Heart right ventricle (tissue), 16 donors: Measurements from ENCODE around the gene HRAS. TPM values are rescaled to one million over a fixed set of nuclear protein-coding genes. Genes with fewer than 3 reads are reported as not detected.
A peak's percentile ranks its signal among the peaks of the same experiment; 100 is the strongest.

Experiments used
- ATAC-seq, 8 donors: fragments of 200-7000 bp; cut with Tn5 transposase; one replicate each; pipeline ENCODE4 v1.9.1; 2020; ENCODE audit warnings: mild to moderate bottlenecking in 8 of 8, moderate library complexity in 8 of 8, moderate number of reproducible peaks in 1 of 8
- DNase-seq, 2 donors: peaks; one replicate each; pipeline ENCODE4 v3.0.0-alpha.2; 2020
- H3K27ac ChIP-seq, 10 donors: fragments of 200-600 bp; sonication (generic) in 2 of 10; one replicate each; pipeline versions ENCODE4 v1.5.0 to v1.8.0; 2020 to 2022; ENCODE audit warnings: mild to moderate bottlenecking in 3 of 10
- H3K27me3 ChIP-seq, 7 donors: fragments of 200-600 bp; one replicate each; pipeline ENCODE4 v1.8.0; 2021 to 2022; ENCODE audit warnings: mild to moderate bottlenecking in 2 of 7
- H3K36me3 ChIP-seq, 9 donors: fragments of 200-600 bp; sonication (generic) in 1 of 9; one replicate each; pipeline versions ENCODE4 v1.5.0 to v1.8.0; 2020 to 2022; ENCODE audit warnings: mild to moderate bottlenecking in 2 of 9
- H3K4me1 ChIP-seq, 9 donors: fragments of 200-600 bp; sonication (generic) in 1 of 9; one replicate each; pipeline versions ENCODE4 v1.5.0 to v1.8.0; 2020 to 2022; ENCODE audit warnings: mild to moderate bottlenecking in 4 of 9
- H3K4me3 ChIP-seq, 10 donors: fragments of 200-600 bp; sonication (generic) in 2 of 10; one replicate each; pipeline versions ENCODE4 v1.5.0 to v1.8.0; 2020 to 2022; ENCODE audit warnings: mild to moderate bottlenecking in 7 of 10, moderate library complexity in 2 of 10
- H3K9me3 ChIP-seq, 11 donors: fragments of 200-600 bp in 10 of 11; sonication (generic) in 2 of 11; one replicate each; pipeline versions ENCODE4 v1.5.0 to v1.8.0; 2013 to 2022; ENCODE audit warnings: mild to moderate bottlenecking in 2 of 11, control low read depth in 1 of 11, moderate library complexity in 1 of 11
- WGBS, 2 donors: extraction: QIAGEN DNeasy Blood & Tissue Kit; methylation state at CpG; one replicate each; pipeline ENCODE4 v1.1.7; 2013; ENCODE audit warnings: inconsistent platforms in 1 of 2; 5-methylcytosine and 5-hydroxymethylcytosine counted together
- intact Hi-C, 10 donors: fragments of 100-400 bp; cut with DNase I; formaldehyde crosslinking; loops; one replicate each; pipeline versions ENCODE4 v1.11.1 to v1.14.2; 2022
- polyA plus RNA-seq, 2 donors: library from polyadenylated mRNA; stranded (reverse); fragments of 200-250 nt; gene quantifications; one replicate each; pipeline ENCODE4 v1.2.3, GENCODE V29; 2013
- total RNA-seq, 10 donors: library from RNA; stranded (reverse); fragmentation: NEBNext Ultra II Directional in 3 of 10; extraction: Animal tissue kit (Norgen Biotek cat#: 25700) in 3 of 10; gene quantifications; one replicate each; pipeline versions ENCODE4 v1.2.1 to v1.2.4, GENCODE V29; 2021 to 2023
- TF ChIP-seq, protein P1 (sequence below), 9 donors: fragments of 200-600 bp; sonication (generic) in 2 of 9; IDR thresholded peaks; one replicate each; pipeline versions ENCODE4 v1.5.0 to v1.8.0; 2021 to 2022; ENCODE audit warnings: antibody characterized with exemption in 9 of 9, mild to moderate bottlenecking in 5 of 9, moderate library complexity in 1 of 9
- donor health status: Arrhythmogenic right ventricular cardiomyopathy.
- donor health status: ischemic (EF 13 %, LVEDD 7.1; RV severe dilation, severe dysfunction).
- donor health status: healthy with polysubstance abuse.
- donor health status: DM: no; HTN: yes; CAD: no.
- donor health status: DM: no; HTN: no; CAD: no.
- donor health status: ischemic (EF 25% LVEDD 6.9; RV normal size, moderate dysfunction).
- donor health status: ischemic (EF 25% LVEDD 5.7; RV mildly dilated, moderate dysfunction).
- donor health status: healthy.
- donor health status: DM: yes; HTN: yes; CAD: no.
- donor health status: Ischemic cardiomyopathy.
- donor health status: ischemic (EF 35%, LVEDD 5.7; RV mildly dilated, moderate dysfunction).
- donor health status: nonischemic (EF 11% LVEDD 7.7; RV severe dilation, severe dysfunction).
- donor health status: DM: yes; HTN: yes; CAD: no.
- donor health status: PGD.
- donor health status: ischemic (EF 29% LVEDD 5.4; RV normal size, mild dysfunction).
- donor health status: nonischemic (EF 23%, LVEDD 6.1; RV moderate dilation, normal function).

The HRAS gene
- total and polyA plus RNA-seq, 12 donors, result 44.7 to 132 (median 56.4) TPM

DNA sequence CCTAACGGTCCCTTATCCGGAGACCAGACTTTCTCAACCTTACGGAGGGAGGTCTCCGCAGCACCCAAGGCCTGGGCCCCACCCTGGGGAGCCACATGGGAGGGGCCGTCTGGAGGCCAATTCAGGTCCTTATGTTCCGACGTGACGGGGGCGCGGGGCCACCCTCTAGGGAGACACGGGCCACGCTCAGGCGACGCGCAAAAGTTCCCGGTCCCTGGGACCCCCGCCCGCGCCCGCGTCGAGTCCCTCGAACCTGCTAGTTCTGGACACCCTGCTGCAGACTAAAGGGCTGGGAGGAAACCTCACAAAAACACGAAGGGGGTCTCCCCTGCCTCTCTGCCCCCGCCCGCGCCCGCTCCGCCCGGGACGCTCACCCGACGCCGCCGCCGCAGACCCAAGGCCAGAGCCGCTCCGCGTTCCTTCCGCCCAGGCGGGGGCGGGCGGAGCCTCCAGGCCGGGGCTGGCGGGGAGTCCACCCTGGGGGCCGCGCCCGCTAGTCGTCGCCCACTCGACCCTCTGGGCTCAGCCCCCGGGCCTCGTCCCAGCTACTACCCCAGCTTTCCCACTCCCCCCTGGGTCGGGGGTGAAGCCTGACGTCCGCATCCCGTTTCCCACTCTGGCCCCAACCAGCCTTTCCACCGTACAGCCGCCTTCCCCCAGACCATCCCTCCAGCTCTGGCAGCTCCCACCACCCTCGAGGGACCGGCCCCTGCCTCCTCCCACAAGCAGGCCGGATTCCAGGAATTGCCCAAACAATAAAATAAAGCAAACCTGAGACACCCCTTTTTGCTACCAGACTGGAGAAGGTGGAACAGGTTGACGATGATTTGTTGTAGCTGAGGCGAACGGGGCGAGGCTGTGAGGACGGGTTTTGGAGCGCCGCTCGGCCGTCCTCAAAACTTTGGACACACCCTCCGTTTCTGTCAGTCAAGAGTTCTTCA, 31.1 kb downstream of the HRAS start:
- Histone ChIP-seq H3K9me3 (no peaks in the 10 kb centered on the region), H3K4me3 (peak overlapping the region; percentile 29 to 96 (median 74)), H3K27me3 (no peaks in the 10 kb centered on the region), H3K27ac (peak overlapping the region; percentile 44 to 100 (median 92)), H3K4me1 (peaks cover 24 to 79% (median 62%) of the 10 kb centered on the region in 9 donors), H3K36me3 (peaks cover 0 to 42% (median 23%) of the 10 kb centered on the region in 9 donors)
- ATAC-seq (no peak), DNase-seq (peak; percentile 37 to 54)
- intact Hi-C loops, result loop anchor here in 5 of 10 donors (5.0 to 10.0 kb wide), 5 partner anchors 50 to 300 kb away; partner anchors contain the start of genes PTDSS2 (in 3 of the 5), BET1L (in 1 of the 5) and RIC8A (in 1 of the 5)
- TF ChIP-seq, protein P1, sequence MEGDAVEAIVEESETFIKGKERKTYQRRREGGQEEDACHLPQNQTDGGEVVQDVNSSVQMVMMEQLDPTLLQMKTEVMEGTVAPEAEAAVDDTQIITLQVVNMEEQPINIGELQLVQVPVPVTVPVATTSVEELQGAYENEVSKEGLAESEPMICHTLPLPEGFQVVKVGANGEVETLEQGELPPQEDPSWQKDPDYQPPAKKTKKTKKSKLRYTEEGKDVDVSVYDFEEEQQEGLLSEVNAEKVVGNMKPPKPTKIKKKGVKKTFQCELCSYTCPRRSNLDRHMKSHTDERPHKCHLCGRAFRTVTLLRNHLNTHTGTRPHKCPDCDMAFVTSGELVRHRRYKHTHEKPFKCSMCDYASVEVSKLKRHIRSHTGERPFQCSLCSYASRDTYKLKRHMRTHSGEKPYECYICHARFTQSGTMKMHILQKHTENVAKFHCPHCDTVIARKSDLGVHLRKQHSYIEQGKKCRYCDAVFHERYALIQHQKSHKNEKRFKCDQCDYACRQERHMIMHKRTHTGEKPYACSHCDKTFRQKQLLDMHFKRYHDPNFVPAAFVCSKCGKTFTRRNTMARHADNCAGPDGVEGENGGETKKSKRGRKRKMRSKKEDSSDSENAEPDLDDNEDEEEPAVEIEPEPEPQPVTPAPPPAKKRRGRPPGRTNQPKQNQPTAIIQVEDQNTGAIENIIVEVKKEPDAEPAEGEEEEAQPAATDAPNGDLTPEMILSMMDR (IDR thresholded peaks at IDR 0.05), result no peak
- WGBS, 2 donors, result 4 to 6% methylated on average over 71 to 72 of the region's 72 CpGs

- ATAC-seq, result peak in 1 of 8 donors; percentile 3
- no peaks in the 10 kb centered on the region for H3K9me3 ChIP-seq
- intact Hi-C loops, result loop anchor here in 5 of 10 donors (5.0 to 10.0 kb wide), 5 partner anchors 49 to 299 kb away; partner anchors contain the start of genes PTDSS2 (in 3 of the 5), BET1L (in 1 of the 5) and RIC8A (in 1 of the 5)
- peak overlapping the region; percentile 29 to 96 (median 74) for H3K4me3 ChIP-seq
- H3K27me3 ChIP-seq, result no peaks in the 10 kb centered on the region
- H3K27ac ChIP-seq, result peak overlapping the region; percentile 44 to 100 (median 92)
- TF ChIP-seq, protein P1 (IDR thresholded peaks at IDR 0.05), result no peak
- peaks cover 26 to 89% (median 71%) of the 10 kb centered on the region in 9 donors for H3K4me1 ChIP-seq
- WGBS, 2 donors, result 57 to 64% methylated on average over 24 of the region's 24 CpGs
- DNase-seq, result peak in 1 of 2 donors; percentile 50
- H3K36me3 ChIP-seq, result peaks cover 0 to 44% (median 32%) of the 10 kb centered on the region in 9 donors
These were observed 32.0 kb downstream of the HRAS start for GRCh38 chr11:503179-503981.

DNA sequence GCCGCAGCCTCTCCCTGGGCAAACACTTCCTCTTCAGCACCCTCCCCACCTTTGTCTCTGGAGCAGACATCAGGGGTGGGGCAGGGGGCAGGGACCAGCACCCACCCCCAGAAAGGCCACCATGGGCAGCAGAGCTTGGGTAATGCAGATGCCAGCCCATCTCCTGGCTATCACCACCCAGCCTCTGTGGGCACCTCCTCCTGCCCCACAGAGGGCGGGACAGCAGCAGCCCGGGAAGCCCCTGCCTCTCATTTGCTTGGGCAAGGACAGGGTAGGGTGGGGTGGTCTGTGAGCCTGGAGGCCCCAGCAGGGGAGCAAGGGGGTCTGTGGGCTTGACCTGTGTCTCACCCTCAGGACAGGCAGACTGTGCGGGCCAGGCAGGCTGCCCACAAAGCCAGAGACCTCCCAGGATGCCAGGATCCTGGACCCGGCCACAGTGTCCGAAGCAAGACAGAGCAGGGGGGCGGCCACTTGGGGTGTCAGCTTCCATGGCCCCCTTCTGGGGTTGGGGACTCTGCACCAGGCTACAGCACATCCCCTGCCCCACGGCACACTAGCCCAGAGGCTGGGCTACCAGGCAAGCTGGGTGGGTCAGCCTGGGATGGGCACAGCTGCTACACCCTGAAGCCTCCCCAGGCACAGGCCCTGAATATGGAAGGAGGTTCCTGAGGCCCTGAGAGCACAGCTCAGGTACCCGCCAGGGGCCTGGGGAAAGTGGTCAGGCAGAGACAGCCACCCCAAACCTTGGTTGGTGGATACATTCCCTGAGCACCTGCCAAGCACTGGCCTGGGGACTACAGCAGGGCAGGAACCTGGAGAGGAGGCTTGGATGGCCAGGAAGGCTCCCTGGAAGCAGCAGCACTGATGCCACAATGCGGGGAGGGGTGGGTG, 32.8 kb downstream of the HRAS start:
- no peaks in the 10 kb centered on the region for H3K9me3 ChIP-seq
- DNase-seq, result no peak
- H3K4me1 ChIP-seq, result peaks cover 26 to 88% (median 67%) of the 10 kb centered on the region in 9 donors
- H3K36me3 ChIP-seq, result peaks cover 0 to 49% (median 40%) of the 10 kb centered on the region in 9 donors
- no peaks in the 10 kb centered on the region for H3K27me3 ChIP-seq
- peak overlapping the region in 2 of 10 donors; percentile 68 to 95 for H3K4me3 ChIP-seq
- TF ChIP-seq, protein P1 (IDR thresholded peaks at IDR 0.05), result no peak
- no peak for ATAC-seq
- intact Hi-C loops, result loop anchor here in 5 of 10 donors (5.0 to 10.0 kb wide), 5 partner anchors 48 to 298 kb away; partner anchors contain the start of genes PTDSS2 (in 3 of the 5), BET1L (in 1 of the 5) and RIC8A (in 1 of the 5)
- 80 to 81% methylated on average over 10 of the region's 10 CpGs for WGBS, 2 donors
- peak overlapping the region in 9 of 10 donors; percentile 34 to 100 (median 98) for H3K27ac ChIP-seq
